Parathyroid adenoma (tissue), 2 donors: ENCODE measurements around the gene TMEM218.

ENCODE experiments used
- H2AFZ ChIP-seq: fragments of 300-600 bp; sonication (generic); one replicate; pipeline ENCODE4 v1.7.0; 2017; ENCODE audit warnings: antibody characterized with exemption, mild to moderate bottlenecking
- H3K27ac ChIP-seq: fragments of 300-600 bp; sonication (generic); one replicate; pipeline ENCODE4 v1.7.0; 2017
- H3K27me3 ChIP-seq: fragments of 300-600 bp; sonication (generic); one replicate; pipeline ENCODE4 v1.7.0; 2017; ENCODE audit warnings: low read length; ENCODE audit not compliant: control insufficient read depth, insufficient read depth
- H3K36me3 ChIP-seq: fragments of 300-600 bp; sonication (generic); one replicate; pipeline ENCODE4 v1.7.0; 2017; ENCODE audit warnings: low read length; ENCODE audit not compliant: control insufficient read depth, insufficient read depth
- H3K4me1 ChIP-seq: fragments of 300-600 bp; sonication (generic); one replicate; pipeline ENCODE4 v1.7.0; 2017; ENCODE audit warnings: control low read depth
- H3K4me2 ChIP-seq: fragments of 300-600 bp; sonication (generic); one replicate; pipeline ENCODE4 v1.7.0; 2017; ENCODE audit warnings: low read length
- H3K4me3 ChIP-seq: fragments of 300-600 bp; sonication (generic); one replicate; pipeline ENCODE4 v1.7.0; 2017; ENCODE audit warnings: low read depth, low read length
- H3K79me2 ChIP-seq: fragments of 300-600 bp; sonication (generic); one replicate; pipeline ENCODE4 v1.7.0; 2017; ENCODE audit warnings: control low read depth
- H3K9ac ChIP-seq: fragments of 300-600 bp; sonication (generic); one replicate; pipeline ENCODE4 v1.7.0; 2017; ENCODE audit warnings: mild to moderate bottlenecking
- H3K9me3 ChIP-seq: fragments of 300-600 bp; sonication (generic); one replicate; pipeline ENCODE4 v1.7.0; 2017; ENCODE audit warnings: low read length; ENCODE audit not compliant: control insufficient read depth
- TF ChIP-seq, protein P1 (sequence below): fragments of 300-600 bp; sonication (generic); IDR thresholded peaks from one replicate; pipeline ENCODE4 v1.7.0; 2017; ENCODE audit warnings: antibody characterized with exemption, mild to moderate bottlenecking
- donor health status: primary hyperparathyroidism.

The TMEM218 gene

GRCh38 chr11:125102025-125102424 is 9.4 kb downstream of the TMEM218 start:
- Histone ChIP-seq H3K27me3 (no peaks in the 10 kb centered on the region), H3K27ac (no peak overlapping the region), H3K4me1 (peaks cover 3% of the 10 kb centered on the region), H3K4me2 (no peak overlapping the region), H3K36me3 (no peaks in the 10 kb centered on the region), H3K79me2 (no peaks in the 10 kb centered on the region), H3K9ac (no peak overlapping the region), H2AFZ (no peak overlapping the region), H3K9me3 (no peaks in the 10 kb centered on the region), H3K4me3 (no peak overlapping the region)
- TF ChIP-seq, protein P1, sequence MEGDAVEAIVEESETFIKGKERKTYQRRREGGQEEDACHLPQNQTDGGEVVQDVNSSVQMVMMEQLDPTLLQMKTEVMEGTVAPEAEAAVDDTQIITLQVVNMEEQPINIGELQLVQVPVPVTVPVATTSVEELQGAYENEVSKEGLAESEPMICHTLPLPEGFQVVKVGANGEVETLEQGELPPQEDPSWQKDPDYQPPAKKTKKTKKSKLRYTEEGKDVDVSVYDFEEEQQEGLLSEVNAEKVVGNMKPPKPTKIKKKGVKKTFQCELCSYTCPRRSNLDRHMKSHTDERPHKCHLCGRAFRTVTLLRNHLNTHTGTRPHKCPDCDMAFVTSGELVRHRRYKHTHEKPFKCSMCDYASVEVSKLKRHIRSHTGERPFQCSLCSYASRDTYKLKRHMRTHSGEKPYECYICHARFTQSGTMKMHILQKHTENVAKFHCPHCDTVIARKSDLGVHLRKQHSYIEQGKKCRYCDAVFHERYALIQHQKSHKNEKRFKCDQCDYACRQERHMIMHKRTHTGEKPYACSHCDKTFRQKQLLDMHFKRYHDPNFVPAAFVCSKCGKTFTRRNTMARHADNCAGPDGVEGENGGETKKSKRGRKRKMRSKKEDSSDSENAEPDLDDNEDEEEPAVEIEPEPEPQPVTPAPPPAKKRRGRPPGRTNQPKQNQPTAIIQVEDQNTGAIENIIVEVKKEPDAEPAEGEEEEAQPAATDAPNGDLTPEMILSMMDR: no peak

DNA sequence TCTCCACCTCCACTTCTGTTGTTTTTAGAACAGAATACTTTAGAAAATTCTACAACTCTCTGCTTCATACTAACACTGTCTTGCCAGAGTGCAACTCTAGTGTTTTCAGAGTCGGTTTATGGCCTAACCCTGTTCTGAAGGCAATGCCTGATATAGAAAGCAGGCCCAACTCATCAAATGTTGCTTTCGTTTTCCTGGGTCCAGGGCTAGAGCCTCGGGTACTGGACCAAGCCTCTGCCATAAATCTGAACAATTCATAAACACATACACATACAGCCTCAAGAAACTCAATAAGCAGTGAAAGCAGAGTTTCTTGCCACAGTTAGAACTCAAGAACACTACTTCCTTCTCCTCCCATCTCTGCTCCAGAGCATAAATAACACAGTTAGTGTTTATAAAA is 9.8 kb downstream of the TMEM218 start:
- Histone ChIP-seq H3K27ac (no peak overlapping the region), H3K36me3 (no peaks in the 10 kb centered on the region), H3K4me2 (no peak overlapping the region), H3K4me3 (no peak overlapping the region), H3K9ac (no peak overlapping the region), H3K4me1 (peaks cover 3% of the 10 kb centered on the region), H3K79me2 (no peaks in the 10 kb centered on the region), H3K27me3 (no peaks in the 10 kb centered on the region), H2AFZ (no peak overlapping the region), H3K9me3 (no peaks in the 10 kb centered on the region)
- TF ChIP-seq, protein P1: no peak

DNA sequence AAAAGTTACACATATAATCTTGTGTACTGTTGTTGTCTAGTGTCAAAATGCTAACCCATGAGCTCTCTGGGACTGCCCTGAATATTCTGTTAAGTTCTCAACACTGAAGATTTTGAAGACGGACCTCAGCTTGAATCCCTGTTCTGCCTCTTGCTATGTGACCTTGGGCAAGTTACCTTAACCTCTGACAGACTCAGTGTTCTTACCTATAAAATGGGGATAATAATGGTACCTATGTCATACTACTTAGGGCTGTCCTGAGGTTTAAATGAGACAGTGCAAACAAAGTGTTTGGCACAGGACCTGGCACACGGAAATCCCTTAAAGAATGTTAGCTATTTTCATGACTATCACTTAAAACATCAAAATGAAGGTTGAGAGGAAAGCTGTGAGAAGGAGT is 11.3 kb downstream of the TMEM218 start:
- Histone ChIP-seq H3K9ac (no peak overlapping the region), H3K4me3 (no peak overlapping the region)

DNA sequence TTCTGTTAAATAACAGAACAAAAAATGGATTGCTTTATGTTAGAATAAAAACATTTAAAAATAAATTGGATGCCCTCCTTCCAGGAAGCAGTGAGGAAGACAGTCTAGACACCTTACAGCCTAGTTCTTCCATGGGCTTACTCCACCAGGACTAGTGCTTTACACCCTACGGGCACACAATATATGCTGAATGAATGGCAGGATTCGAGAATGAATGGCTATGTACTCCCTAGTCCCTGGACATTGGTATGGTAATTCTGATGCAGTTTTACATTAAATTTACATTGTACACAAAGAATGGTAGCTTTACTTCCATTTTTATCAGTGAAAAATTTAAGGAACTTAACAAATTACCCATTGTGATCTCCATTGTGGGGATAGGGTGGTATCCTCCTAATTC is 16.7 kb downstream of the TMEM218 start:
- no peaks in the 10 kb centered on the region for H3K36me3 ChIP-seq

More for the DNA sequence above, 11.3 kb downstream of the TMEM218 start:
- no peaks in the 10 kb centered on the region for H3K27me3 ChIP-seq
- H3K27ac ChIP-seq: no peak overlapping the region
- H2AFZ ChIP-seq: no peak overlapping the region
- no peaks in the 10 kb centered on the region for H3K9me3 ChIP-seq
- no peaks in the 10 kb centered on the region for H3K4me1 ChIP-seq
- H3K4me2 ChIP-seq: no peak overlapping the region
- H3K36me3 ChIP-seq: no peaks in the 10 kb centered on the region
- TF ChIP-seq, protein P1: no peak
- no peaks in the 10 kb centered on the region for H3K79me2 ChIP-seq

DNA sequence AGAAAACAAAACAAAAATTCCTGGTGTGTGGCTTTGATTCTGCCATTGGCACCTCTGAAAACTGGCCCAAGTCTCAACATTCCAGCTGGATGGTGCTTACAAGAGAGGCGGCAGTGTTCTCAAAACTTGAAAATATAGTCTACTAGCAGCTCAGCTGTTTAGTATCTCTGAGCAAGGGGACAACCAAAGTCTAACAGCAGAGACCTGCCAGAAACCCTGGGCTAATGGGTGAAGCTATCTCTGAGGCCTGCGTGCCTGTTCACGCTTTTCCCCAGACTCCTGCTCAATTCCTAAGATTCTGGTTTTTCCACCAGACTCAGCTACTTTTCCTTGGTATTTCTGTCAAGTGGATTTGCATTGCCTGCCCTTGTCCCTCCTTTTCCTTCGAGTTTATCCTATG is 17.9 kb downstream of the TMEM218 start:
- Histone ChIP-seq H3K79me2 (no peaks in the 10 kb centered on the region), H3K4me2 (no peak overlapping the region), H3K27ac (no peak overlapping the region), H3K4me1 (no peaks in the 10 kb centered on the region), H3K9me3 (no peaks in the 10 kb centered on the region), H3K4me3 (no peak overlapping the region), H3K27me3 (no peaks in the 10 kb centered on the region), H2AFZ (no peak overlapping the region), H3K9ac (no peak overlapping the region), H3K36me3 (no peaks in the 10 kb centered on the region)
- TF ChIP-seq, protein P1: no peak

More for the DNA sequence above, 16.7 kb downstream of the TMEM218 start:
- TF ChIP-seq, protein P1: no peak
- H3K27ac ChIP-seq: no peak overlapping the region
- H3K9me3 ChIP-seq: no peaks in the 10 kb centered on the region
- H3K79me2 ChIP-seq: no peaks in the 10 kb centered on the region
- H2AFZ ChIP-seq: no peak overlapping the region
- H3K27me3 ChIP-seq: no peaks in the 10 kb centered on the region
- no peaks in the 10 kb centered on the region for H3K4me1 ChIP-seq
- no peak overlapping the region for H3K4me3 ChIP-seq
- no peak overlapping the region for H3K9ac ChIP-seq
- no peak overlapping the region for H3K4me2 ChIP-seq
